Measurements from ENCODE around the gene LMBR1.

The LMBR1 gene

GRCh38 chr7:156898938-156899337 is 6.0 kb upstream of the LMBR1 start:
- TF ChIP-seq, protein P1, sequence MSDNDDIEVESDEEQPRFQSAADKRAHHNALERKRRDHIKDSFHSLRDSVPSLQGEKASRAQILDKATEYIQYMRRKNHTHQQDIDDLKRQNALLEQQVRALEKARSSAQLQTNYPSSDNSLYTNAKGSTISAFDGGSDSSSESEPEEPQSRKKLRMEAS (IDR thresholded peaks at IDR 0.05): no peak
- TF ChIP-seq, protein P2, sequence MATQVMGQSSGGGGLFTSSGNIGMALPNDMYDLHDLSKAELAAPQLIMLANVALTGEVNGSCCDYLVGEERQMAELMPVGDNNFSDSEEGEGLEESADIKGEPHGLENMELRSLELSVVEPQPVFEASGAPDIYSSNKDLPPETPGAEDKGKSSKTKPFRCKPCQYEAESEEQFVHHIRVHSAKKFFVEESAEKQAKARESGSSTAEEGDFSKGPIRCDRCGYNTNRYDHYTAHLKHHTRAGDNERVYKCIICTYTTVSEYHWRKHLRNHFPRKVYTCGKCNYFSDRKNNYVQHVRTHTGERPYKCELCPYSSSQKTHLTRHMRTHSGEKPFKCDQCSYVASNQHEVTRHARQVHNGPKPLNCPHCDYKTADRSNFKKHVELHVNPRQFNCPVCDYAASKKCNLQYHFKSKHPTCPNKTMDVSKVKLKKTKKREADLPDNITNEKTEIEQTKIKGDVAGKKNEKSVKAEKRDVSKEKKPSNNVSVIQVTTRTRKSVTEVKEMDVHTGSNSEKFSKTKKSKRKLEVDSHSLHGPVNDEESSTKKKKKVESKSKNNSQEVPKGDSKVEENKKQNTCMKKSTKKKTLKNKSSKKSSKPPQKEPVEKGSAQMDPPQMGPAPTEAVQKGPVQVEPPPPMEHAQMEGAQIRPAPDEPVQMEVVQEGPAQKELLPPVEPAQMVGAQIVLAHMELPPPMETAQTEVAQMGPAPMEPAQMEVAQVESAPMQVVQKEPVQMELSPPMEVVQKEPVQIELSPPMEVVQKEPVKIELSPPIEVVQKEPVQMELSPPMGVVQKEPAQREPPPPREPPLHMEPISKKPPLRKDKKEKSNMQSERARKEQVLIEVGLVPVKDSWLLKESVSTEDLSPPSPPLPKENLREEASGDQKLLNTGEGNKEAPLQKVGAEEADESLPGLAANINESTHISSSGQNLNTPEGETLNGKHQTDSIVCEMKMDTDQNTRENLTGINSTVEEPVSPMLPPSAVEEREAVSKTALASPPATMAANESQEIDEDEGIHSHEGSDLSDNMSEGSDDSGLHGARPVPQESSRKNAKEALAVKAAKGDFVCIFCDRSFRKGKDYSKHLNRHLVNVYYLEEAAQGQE (IDR thresholded peaks at IDR 0.05; ENCODE audit: low read depth): no peak
- no peak for TF ChIP-seq RAD21 (IDR thresholded peaks at IDR 0.05; ENCODE audit: low read depth)
- no peak for TF ChIP-seq CEBPB (IDR thresholded peaks at IDR 0.05)
- no peak for TF ChIP-seq EGR1 (IDR thresholded peaks at IDR 0.05)
- no peak for TF ChIP-seq NFIC (IDR thresholded peaks at IDR 0.05)
- no peak for TF ChIP-seq TAF1 (IDR thresholded peaks at IDR 0.05; ENCODE audit: low read depth)
- no peak for TF ChIP-seq TEAD4 (IDR thresholded peaks at IDR 0.05)
- no peak for TF ChIP-seq TCF12 (IDR thresholded peaks at IDR 0.05; ENCODE audit: low read depth)

DNA sequence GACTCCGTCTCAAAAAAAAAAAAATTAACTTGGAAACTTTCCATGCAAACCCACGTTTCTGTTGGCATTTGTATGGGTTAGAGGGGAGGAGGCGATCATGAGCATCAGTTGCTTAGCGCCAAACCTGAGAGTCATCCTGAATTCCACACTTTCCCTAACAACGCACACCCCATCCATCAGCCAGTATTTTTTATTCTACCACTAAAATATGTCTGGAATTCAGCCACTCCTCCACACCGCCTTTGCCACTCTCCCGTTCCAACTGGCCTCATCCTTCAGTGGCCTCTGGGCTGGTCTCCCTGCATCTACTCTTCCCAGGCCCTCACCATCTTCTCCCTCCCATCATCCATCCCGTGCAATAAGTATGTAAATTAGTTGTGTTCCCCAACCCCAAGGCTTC is 4.7 kb upstream of the LMBR1 start:
- TF ChIP-seq EP300 (IDR thresholded peaks at IDR 0.05; ENCODE audit: borderline replicate concordance) (no peak), TEAD4 (IDR thresholded peaks at IDR 0.05) (peak; percentile 78)

GRCh38 chr7:156896388-156897022 is 3.5 kb upstream of the LMBR1 start:
- TF ChIP-seq, protein P2 (IDR thresholded peaks at IDR 0.05; ENCODE audit: low read depth): no peak
- TF ChIP-seq FOXM1 (IDR thresholded peaks at IDR 0.05; ENCODE audit: borderline replicate concordance, low read depth) (no peak), CREB1 (IDR thresholded peaks at IDR 0.05; ENCODE audit: low read depth) (no peak)

DNA sequence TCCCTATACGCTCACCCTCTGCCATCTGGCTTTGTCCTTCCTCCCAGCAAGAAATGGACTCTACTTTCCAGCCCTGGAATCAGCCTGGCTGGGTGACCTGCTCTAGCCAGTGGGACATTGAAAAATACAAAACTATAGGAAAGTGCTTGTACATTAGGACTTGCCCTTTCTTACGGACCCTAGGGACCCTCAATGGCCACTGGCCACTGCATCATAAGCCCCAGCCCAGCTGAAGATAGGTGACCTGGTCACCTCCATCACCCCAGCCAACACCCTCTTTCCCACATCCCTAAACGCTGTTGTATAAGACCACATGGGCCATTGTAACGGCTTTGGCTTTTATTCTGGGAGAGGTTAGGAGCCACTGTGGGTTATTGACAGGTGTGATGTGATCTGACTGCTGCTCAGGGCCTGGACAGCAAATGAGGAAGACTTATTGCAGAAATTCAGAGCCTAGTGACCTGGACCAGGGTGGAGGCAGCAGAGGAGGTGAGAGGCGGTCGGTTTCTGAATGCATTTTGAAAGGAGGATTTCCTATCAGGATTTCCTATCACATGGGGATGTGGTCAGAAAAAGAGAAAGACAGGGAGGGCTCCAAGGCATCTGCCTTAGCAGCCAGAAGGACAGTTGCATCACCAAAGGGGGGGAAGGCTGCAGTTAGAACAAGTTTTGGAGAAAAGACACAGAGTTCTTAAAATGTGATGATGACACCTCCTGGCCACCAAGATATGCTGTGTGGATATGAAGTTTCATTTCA is 2.2 kb upstream of the LMBR1 start:
- no peak for TF ChIP-seq CREB1 (IDR thresholded peaks at IDR 0.05; ENCODE audit: low read depth)
- TF ChIP-seq YY1 (IDR thresholded peaks at IDR 0.05; ENCODE audit: low read depth): no peak
- TF ChIP-seq ZBTB7A (IDR thresholded peaks at IDR 0.05; ENCODE audit: low read depth): no peak
- no peak for TF ChIP-seq CEBPB (IDR thresholded peaks at IDR 0.05)
- TF ChIP-seq TEAD4 (IDR thresholded peaks at IDR 0.05): no peak
- no peak for TF ChIP-seq RAD21 (IDR thresholded peaks at IDR 0.05; ENCODE audit: low read depth)
- TF ChIP-seq EGR1 (IDR thresholded peaks at IDR 0.05): no peak
- TF ChIP-seq EP300 (IDR thresholded peaks at IDR 0.05; ENCODE audit: borderline replicate concordance): no peak
- TF ChIP-seq NFIC (IDR thresholded peaks at IDR 0.05): no peak
- TF ChIP-seq, protein P1 (IDR thresholded peaks at IDR 0.05): no peak
- TF ChIP-seq TAF1 (IDR thresholded peaks at IDR 0.05; ENCODE audit: low read depth): no peak
- TF ChIP-seq TCF12 (IDR thresholded peaks at IDR 0.05; ENCODE audit: low read depth): no peak
- no peak for TF ChIP-seq FOXM1 (IDR thresholded peaks at IDR 0.05; ENCODE audit: borderline replicate concordance, low read depth)
- TF ChIP-seq, protein P2 (IDR thresholded peaks at IDR 0.05; ENCODE audit: low read depth): no peak
- TF ChIP-seq, protein P3, sequence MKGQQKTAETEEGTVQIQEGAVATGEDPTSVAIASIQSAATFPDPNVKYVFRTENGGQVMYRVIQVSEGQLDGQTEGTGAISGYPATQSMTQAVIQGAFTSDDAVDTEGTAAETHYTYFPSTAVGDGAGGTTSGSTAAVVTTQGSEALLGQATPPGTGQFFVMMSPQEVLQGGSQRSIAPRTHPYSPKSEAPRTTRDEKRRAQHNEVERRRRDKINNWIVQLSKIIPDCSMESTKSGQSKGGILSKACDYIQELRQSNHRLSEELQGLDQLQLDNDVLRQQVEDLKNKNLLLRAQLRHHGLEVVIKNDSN (IDR thresholded peaks at IDR 0.05): no peak

DNA sequence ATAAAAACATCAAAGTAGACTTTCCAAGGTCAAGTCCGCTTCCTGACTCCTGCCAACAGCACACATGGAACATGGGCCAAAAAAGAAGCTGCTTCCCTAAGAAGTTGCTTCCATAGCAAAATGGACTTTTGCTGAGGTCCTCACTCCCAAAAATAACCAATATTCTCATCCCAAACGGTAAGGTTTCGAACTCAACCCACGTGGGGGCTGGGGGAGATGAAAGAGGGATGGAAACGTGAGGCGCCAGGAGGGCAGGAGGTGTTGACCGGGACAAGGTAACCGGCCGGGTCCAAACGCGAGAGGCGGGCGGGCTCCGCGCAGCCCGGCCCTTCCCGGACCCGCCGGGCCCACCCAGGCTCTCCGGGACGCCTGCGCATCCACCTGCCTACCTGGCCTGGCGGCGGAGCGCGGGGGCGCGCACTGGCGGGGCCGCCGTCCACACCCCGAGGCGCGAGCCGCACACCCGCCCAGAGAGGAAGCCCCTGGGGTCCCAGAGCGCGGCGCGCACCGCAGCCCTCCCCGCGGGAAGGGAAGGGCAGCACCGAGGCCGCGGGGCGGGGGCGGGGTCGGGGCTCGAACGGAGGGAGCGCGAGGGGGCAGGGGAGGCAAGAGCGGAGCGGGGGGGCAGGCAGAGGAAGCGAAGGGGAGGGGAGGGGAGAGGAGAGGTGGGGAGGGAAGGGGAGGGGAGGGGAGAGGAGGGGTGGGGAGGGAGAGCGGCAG is 742 bp downstream of the LMBR1 start:
- TF ChIP-seq CEBPB (IDR thresholded peaks at IDR 0.05) (no peak), TAF1 (IDR thresholded peaks at IDR 0.05; ENCODE audit: low read depth) (no peak), CREB1 (IDR thresholded peaks at IDR 0.05; ENCODE audit: low read depth) (no peak), NFIC (IDR thresholded peaks at IDR 0.05) (no peak), FOXM1 (IDR thresholded peaks at IDR 0.05; ENCODE audit: borderline replicate concordance, low read depth) (no peak), EP300 (IDR thresholded peaks at IDR 0.05; ENCODE audit: borderline replicate concordance) (no peak), EGR1 (IDR thresholded peaks at IDR 0.05) (peak; percentile 47; the same call in 1 of the 2 replicates), ZBTB7A (IDR thresholded peaks at IDR 0.05; ENCODE audit: low read depth) (0 out of 2 replicates have a peak, but pooled peaks have one; percentile 36)
- TF ChIP-seq, protein P3 (IDR thresholded peaks at IDR 0.05): no peak
- TF ChIP-seq, protein P1 (IDR thresholded peaks at IDR 0.05): peak; percentile 28; the same call in 1 of the 2 replicates
